ENCODE results near the gene DHX38. TPM values are rescaled to one million over a fixed set of nuclear protein-coding genes. Genes with fewer than 3 reads are reported as not detected.

DHX38 gene
- total RNA-seq, 1 donor from 2014 or later: 31.6 TPM

- H3K9me3 Mint-ChIP-seq: no peaks in the 10 kb centered on the region
- Histone ChIP-seq H3K9me3 (ENCODE audit: low read depth) (no peaks in the 10 kb centered on the region), H2AFZ (replicated peaks) (no peak overlapping the region), H3K36me3 (peaks cover 3% of the 10 kb centered on the region), H3K79me2 (ENCODE audit: low read depth) (peaks cover 7% of the 10 kb centered on the region), H3K27me3 (no peaks in the 10 kb centered on the region), H3F3A (ENCODE audit: low read depth) (no peaks in the 10 kb centered on the region), H3K4me2 (no peak overlapping the region), H3K9ac (no peak overlapping the region), H3K27ac (no peak overlapping the region), H3K4me3 (no peak overlapping the region), H3K4me1 (no peaks in the 10 kb centered on the region), H4K20me1 (ENCODE audit: low read depth) (peaks cover 4% of the 10 kb centered on the region)
- H3K27ac Mint-ChIP-seq: no peak overlapping the region
- DNase-seq (ENCODE audit: low spot score): no peak
- peaks cover 2% of the 10 kb centered on the region for H3K27me3 Mint-ChIP-seq (ENCODE audit: insufficient read depth, low read depth)
- H3K36me3 Mint-ChIP-seq: peaks cover 37% of the 10 kb centered on the region
- H3K4me1 Mint-ChIP-seq: no peaks in the 10 kb centered on the region
- no peak for TF ChIP-seq EZH2 (IDR thresholded peaks at IDR 0.05)
- no peak for TF ChIP-seq EZH2phosphoT487 (IDR thresholded peaks at IDR 0.05)
- TF ChIP-seq, protein P1, sequence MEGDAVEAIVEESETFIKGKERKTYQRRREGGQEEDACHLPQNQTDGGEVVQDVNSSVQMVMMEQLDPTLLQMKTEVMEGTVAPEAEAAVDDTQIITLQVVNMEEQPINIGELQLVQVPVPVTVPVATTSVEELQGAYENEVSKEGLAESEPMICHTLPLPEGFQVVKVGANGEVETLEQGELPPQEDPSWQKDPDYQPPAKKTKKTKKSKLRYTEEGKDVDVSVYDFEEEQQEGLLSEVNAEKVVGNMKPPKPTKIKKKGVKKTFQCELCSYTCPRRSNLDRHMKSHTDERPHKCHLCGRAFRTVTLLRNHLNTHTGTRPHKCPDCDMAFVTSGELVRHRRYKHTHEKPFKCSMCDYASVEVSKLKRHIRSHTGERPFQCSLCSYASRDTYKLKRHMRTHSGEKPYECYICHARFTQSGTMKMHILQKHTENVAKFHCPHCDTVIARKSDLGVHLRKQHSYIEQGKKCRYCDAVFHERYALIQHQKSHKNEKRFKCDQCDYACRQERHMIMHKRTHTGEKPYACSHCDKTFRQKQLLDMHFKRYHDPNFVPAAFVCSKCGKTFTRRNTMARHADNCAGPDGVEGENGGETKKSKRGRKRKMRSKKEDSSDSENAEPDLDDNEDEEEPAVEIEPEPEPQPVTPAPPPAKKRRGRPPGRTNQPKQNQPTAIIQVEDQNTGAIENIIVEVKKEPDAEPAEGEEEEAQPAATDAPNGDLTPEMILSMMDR (IDR thresholded peaks at IDR 0.05): no peak
- no peak overlapping the region for H3K4me3 Mint-ChIP-seq
Observed at GRCh38 chr16:72101195-72101594, 7.5 kb downstream of the DHX38 start.

GRCh38 chr16:72104905-72105304 lies 11.3 kb downstream of the DHX38 start:
- Mint-ChIP-seq H3K27ac (no peak overlapping the region), H3K27me3 (ENCODE audit: insufficient read depth, low read depth) (peaks cover 2% of the 10 kb centered on the region), H3K4me1 (no peaks in the 10 kb centered on the region), H3K4me3 (no peak overlapping the region), H3K9me3 (no peaks in the 10 kb centered on the region), H3K36me3 (peaks cover 35% of the 10 kb centered on the region)
- Histone ChIP-seq H3K27me3 (no peaks in the 10 kb centered on the region), H3K9ac (no peak overlapping the region), H3K4me3 (no peak overlapping the region), H3K27ac (no peak overlapping the region), H3F3A (ENCODE audit: low read depth) (no peaks in the 10 kb centered on the region), H2AFZ (replicated peaks) (no peak overlapping the region), H3K4me1 (no peaks in the 10 kb centered on the region), H3K9me3 (ENCODE audit: low read depth) (no peaks in the 10 kb centered on the region), H3K36me3 (no peaks in the 10 kb centered on the region), H3K79me2 (ENCODE audit: low read depth) (no peaks in the 10 kb centered on the region), H3K4me2 (no peak overlapping the region), H4K20me1 (ENCODE audit: low read depth) (no peaks in the 10 kb centered on the region)
- DNase-seq (ENCODE audit: low spot score): no peak
- TF ChIP-seq EZH2 (IDR thresholded peaks at IDR 0.05) (no peak), EZH2phosphoT487 (IDR thresholded peaks at IDR 0.05) (no peak)
- TF ChIP-seq, protein P1 (IDR thresholded peaks at IDR 0.05): no peak

DNA sequence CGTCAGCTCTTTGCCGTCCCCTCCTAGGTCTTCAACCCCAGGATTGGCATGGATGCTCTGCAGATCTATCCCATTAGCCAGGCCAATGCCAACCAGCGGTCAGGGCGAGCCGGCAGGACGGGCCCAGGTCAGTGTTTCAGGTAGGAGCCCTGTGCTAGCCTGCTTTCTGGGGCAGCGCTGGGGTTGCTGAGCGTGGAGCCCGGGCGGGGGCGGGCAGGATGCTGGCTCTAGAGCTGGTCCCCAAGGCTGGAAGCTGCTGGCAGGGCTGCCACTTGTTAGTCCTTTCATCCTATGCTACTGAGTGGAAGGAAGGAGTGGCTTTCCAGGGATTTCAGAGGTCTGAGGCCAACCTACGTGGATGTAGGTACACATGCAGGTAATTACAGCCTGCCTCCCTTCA lies 12.3 kb downstream of the DHX38 start:
- Histone ChIP-seq H3K9ac (no peak overlapping the region), H2AFZ (replicated peaks) (no peak overlapping the region), H3K4me1 (no peaks in the 10 kb centered on the region), H3K79me2 (ENCODE audit: low read depth) (no peaks in the 10 kb centered on the region), H3K4me2 (no peak overlapping the region), H3K27me3 (no peaks in the 10 kb centered on the region), H3K27ac (no peak overlapping the region), H3K36me3 (no peaks in the 10 kb centered on the region), H4K20me1 (ENCODE audit: low read depth) (no peaks in the 10 kb centered on the region), H3K9me3 (ENCODE audit: low read depth) (no peaks in the 10 kb centered on the region), H3K4me3 (no peak overlapping the region), H3F3A (ENCODE audit: low read depth) (no peaks in the 10 kb centered on the region)
- H3K27me3 Mint-ChIP-seq (ENCODE audit: insufficient read depth, low read depth): peaks cover 2% of the 10 kb centered on the region
- H3K27ac Mint-ChIP-seq: no peak overlapping the region
- peaks cover 44% of the 10 kb centered on the region for H3K36me3 Mint-ChIP-seq
- H3K4me3 Mint-ChIP-seq: no peak overlapping the region
- TF ChIP-seq, protein P1 (IDR thresholded peaks at IDR 0.05): no peak
- no peak for TF ChIP-seq EZH2phosphoT487 (IDR thresholded peaks at IDR 0.05)
- no peak for TF ChIP-seq EZH2 (IDR thresholded peaks at IDR 0.05)
- no peak for DNase-seq (ENCODE audit: low spot score)
- no peaks in the 10 kb centered on the region for H3K9me3 Mint-ChIP-seq
- no peaks in the 10 kb centered on the region for H3K4me1 Mint-ChIP-seq

Measured in neural progenitor cell (in vitro differentiated cells).